ENCODE data around the gene NLGN1.

The NLGN1 gene

GRCh38 chr3:174146008-174146407, 748.5 kb downstream of the NLGN1 start:
- TF ChIP-seq FOXK2 (IDR thresholded peaks at IDR 0.05) (no peak), ARNT (IDR thresholded peaks at IDR 0.05) (no peak), NFRKB (IDR thresholded peaks at IDR 0.05) (no peak), L3MBTL2 (conservative IDR thresholded peaks at IDR 0.05) (no peak), BHLHE40 (IDR thresholded peaks at IDR 0.05; ENCODE audit: borderline replicate concordance) (no peak), ELF4 (IDR thresholded peaks at IDR 0.05) (no peak), ZNF384 (IDR thresholded peaks at IDR 0.05) (no peak), FOXM1 (IDR thresholded peaks at IDR 0.05; ENCODE audit: borderline replicate concordance) (no peak), CTBP1 (IDR thresholded peaks at IDR 0.05; ENCODE audit: borderline replicate concordance) (no peak), FOXA1 (IDR thresholded peaks at IDR 0.05) (no peak), PKNOX1 (IDR thresholded peaks at IDR 0.05) (no peak), TARDBP (IDR thresholded peaks at IDR 0.05) (no peak), SP1 (IDR thresholded peaks at IDR 0.05) (no peak), LEF1 (IDR thresholded peaks at IDR 0.05; ENCODE audit: borderline replicate concordance) (no peak), HDGF (IDR thresholded peaks at IDR 0.05; ENCODE audit: borderline replicate concordance) (no peak), SUZ12 (IDR thresholded peaks at IDR 0.05) (no peak)
- DNase-seq (ENCODE audit: extremely low spot score) = no peak
- ChIA-PET CTCF (no interaction called here), POLR2A (no interaction called here)

GRCh38 chr3:174147798-174148197, 750.3 kb downstream of the NLGN1 start:
- ChIA-PET CTCF (no interaction called here), POLR2A (no interaction called here)
- TF ChIP-seq ELF4 (IDR thresholded peaks at IDR 0.05) (no peak), SP1 (IDR thresholded peaks at IDR 0.05) (no peak), CTBP1 (IDR thresholded peaks at IDR 0.05; ENCODE audit: borderline replicate concordance) (no peak), HDGF (IDR thresholded peaks at IDR 0.05; ENCODE audit: borderline replicate concordance) (no peak), FOXA1 (IDR thresholded peaks at IDR 0.05) (no peak), ZNF384 (IDR thresholded peaks at IDR 0.05) (no peak), TARDBP (IDR thresholded peaks at IDR 0.05) (no peak), ARNT (IDR thresholded peaks at IDR 0.05) (no peak), FOXK2 (IDR thresholded peaks at IDR 0.05) (no peak), NFRKB (IDR thresholded peaks at IDR 0.05) (no peak), PKNOX1 (IDR thresholded peaks at IDR 0.05) (no peak), BHLHE40 (IDR thresholded peaks at IDR 0.05; ENCODE audit: borderline replicate concordance) (no peak)
- DNase-seq (ENCODE audit: extremely low spot score) = no peak

- ChIA-PET POLR2A (no interaction called here), CTCF (no interaction called here)
- no peak for DNase-seq (ENCODE audit: extremely low spot score)
- TF ChIP-seq L3MBTL2 (conservative IDR thresholded peaks at IDR 0.05) (no peak), CTBP1 (IDR thresholded peaks at IDR 0.05; ENCODE audit: borderline replicate concordance) (no peak), PKNOX1 (IDR thresholded peaks at IDR 0.05) (no peak), FOXM1 (IDR thresholded peaks at IDR 0.05; ENCODE audit: borderline replicate concordance) (no peak), ZNF384 (IDR thresholded peaks at IDR 0.05) (no peak)
Observed at GRCh38 chr3:174153871-174154270, 756.3 kb downstream of the NLGN1 start.

- no peak for TF ChIP-seq BHLHE40 (IDR thresholded peaks at IDR 0.05; ENCODE audit: borderline replicate concordance)
- no peak for TF ChIP-seq TARDBP (IDR thresholded peaks at IDR 0.05)
- no peak for TF ChIP-seq ZNF384 (IDR thresholded peaks at IDR 0.05)
- TF ChIP-seq CTBP1 (IDR thresholded peaks at IDR 0.05; ENCODE audit: borderline replicate concordance) = no peak
- DNase-seq (ENCODE audit: extremely low spot score) = no peak
- POLR2A ChIA-PET = no interaction called here
- CTCF ChIA-PET = no interaction called here
Observed at GRCh38 chr3:174156200-174156599, 758.7 kb downstream of the NLGN1 start.

GRCh38 chr3:174158674-174159073, 761.1 kb downstream of the NLGN1 start:
- CTCF ChIA-PET = no interaction called here
- POLR2A ChIA-PET = no interaction called here

More at GRCh38 chr3:174158674-174159073, 761.1 kb downstream of the NLGN1 start:
- no peak for DNase-seq (ENCODE audit: extremely low spot score)
- TF ChIP-seq SUZ12 (IDR thresholded peaks at IDR 0.05) (no peak), ZNF384 (IDR thresholded peaks at IDR 0.05) (no peak), ELF4 (IDR thresholded peaks at IDR 0.05) (no peak), BHLHE40 (IDR thresholded peaks at IDR 0.05; ENCODE audit: borderline replicate concordance) (no peak), NFRKB (IDR thresholded peaks at IDR 0.05) (no peak), FOXA1 (IDR thresholded peaks at IDR 0.05) (no peak), HDGF (IDR thresholded peaks at IDR 0.05; ENCODE audit: borderline replicate concordance) (no peak), TARDBP (IDR thresholded peaks at IDR 0.05) (no peak), PKNOX1 (IDR thresholded peaks at IDR 0.05) (no peak), SP1 (IDR thresholded peaks at IDR 0.05) (no peak), L3MBTL2 (conservative IDR thresholded peaks at IDR 0.05) (no peak), FOXK2 (IDR thresholded peaks at IDR 0.05) (no peak), ARNT (IDR thresholded peaks at IDR 0.05) (no peak), LEF1 (IDR thresholded peaks at IDR 0.05; ENCODE audit: borderline replicate concordance) (no peak), CTBP1 (IDR thresholded peaks at IDR 0.05; ENCODE audit: borderline replicate concordance) (no peak)
